NT2/D1 (cell line): ENCODE results near the gene CLCA4.

Source experiments
- SUZ12 ChIP-seq: IDR thresholded peaks from 2 replicates; pipeline ENCODE4 v1.6.1; 2011; ENCODE audit not compliant: insufficient read length, insufficient read depth; ENCODE audit errors: extremely low read depth
- YY1 ChIP-seq: IDR thresholded peaks from 2 replicates; pipeline ENCODE4 v1.6.1; 2011; ENCODE audit not compliant: insufficient read length, insufficient read depth
- ZNF274 ChIP-seq: IDR thresholded peaks from 2 replicates; pipeline ENCODE4 v1.6.1; 2011; ENCODE audit warnings: mild to moderate bottlenecking, low read depth, low read length

- no peak for TF ChIP-seq YY1
- no peak for TF ChIP-seq ZNF274
- no peak for TF ChIP-seq SUZ12
Observed at GRCh38 chr1:86621286-86621685, 74.4 kb downstream of the CLCA4 start.
